ENCODE results near the gene HSH2D.

DNA sequence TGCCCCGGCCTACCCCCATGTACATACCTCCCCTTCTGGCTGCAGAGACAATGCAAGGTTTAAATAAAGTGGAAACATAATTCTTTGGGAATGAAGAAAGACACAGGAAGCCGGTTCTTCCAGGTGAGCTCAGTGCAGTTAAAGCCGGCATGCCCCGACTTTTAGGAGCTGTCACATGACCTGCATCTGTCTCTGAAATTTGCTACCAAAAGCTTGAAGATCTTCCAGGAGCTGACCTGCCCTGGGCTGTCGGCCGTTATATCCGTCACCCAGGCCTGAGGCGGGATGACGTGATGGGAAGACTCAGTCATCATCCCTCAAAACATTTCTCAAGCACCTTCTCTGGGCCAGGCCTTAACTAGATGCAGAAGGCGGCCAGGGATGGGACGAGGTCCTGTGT lies 21.5 kb upstream of the HSH2D start:
- no peak for TF ChIP-seq POLR2A (IDR thresholded peaks at IDR 0.05; ENCODE audit: low read depth)
- TF ChIP-seq, protein P1, sequence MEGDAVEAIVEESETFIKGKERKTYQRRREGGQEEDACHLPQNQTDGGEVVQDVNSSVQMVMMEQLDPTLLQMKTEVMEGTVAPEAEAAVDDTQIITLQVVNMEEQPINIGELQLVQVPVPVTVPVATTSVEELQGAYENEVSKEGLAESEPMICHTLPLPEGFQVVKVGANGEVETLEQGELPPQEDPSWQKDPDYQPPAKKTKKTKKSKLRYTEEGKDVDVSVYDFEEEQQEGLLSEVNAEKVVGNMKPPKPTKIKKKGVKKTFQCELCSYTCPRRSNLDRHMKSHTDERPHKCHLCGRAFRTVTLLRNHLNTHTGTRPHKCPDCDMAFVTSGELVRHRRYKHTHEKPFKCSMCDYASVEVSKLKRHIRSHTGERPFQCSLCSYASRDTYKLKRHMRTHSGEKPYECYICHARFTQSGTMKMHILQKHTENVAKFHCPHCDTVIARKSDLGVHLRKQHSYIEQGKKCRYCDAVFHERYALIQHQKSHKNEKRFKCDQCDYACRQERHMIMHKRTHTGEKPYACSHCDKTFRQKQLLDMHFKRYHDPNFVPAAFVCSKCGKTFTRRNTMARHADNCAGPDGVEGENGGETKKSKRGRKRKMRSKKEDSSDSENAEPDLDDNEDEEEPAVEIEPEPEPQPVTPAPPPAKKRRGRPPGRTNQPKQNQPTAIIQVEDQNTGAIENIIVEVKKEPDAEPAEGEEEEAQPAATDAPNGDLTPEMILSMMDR (IDR thresholded peaks at IDR 0.05): no peak
